HUES6 (cell line): ENCODE measurements around the gene CCNA2.
A peak's percentile ranks its signal among the peaks of the same experiment; 100 is the strongest.

Source experiments
- H3K27ac ChIP-seq: 2 replicates; pipeline ENCODE4 v1.7.0; 2013; ENCODE audit warnings: low read depth, mild to moderate bottlenecking, low read length, inconsistent platforms
- H3K27me3 ChIP-seq: 2 replicates; pipeline ENCODE4 v1.6.1; 2013; ENCODE audit warnings: low read length; ENCODE audit not compliant: control insufficient read depth, insufficient read depth
- H3K36me3 ChIP-seq: 2 replicates; pipeline ENCODE4 v1.6.1; 2013; ENCODE audit warnings: low read length; ENCODE audit not compliant: control insufficient read depth, insufficient read depth
- H3K4me1 ChIP-seq: 2 replicates; pipeline ENCODE4 v1.6.1; 2013; ENCODE audit warnings: low read length; ENCODE audit not compliant: control insufficient read depth, insufficient read depth
- H3K4me3 ChIP-seq: 2 replicates; pipeline ENCODE4 v1.5.1; 2013; ENCODE audit warnings: low read depth, low read length
- H3K9ac ChIP-seq: one replicate; pipeline ENCODE4 v1.6.1; 2013; ENCODE audit warnings: mild to moderate bottlenecking, low read length
- H3K9me3 ChIP-seq: 2 replicates; pipeline ENCODE4 v1.6.1; 2013; ENCODE audit warnings: low read depth, low read length; ENCODE audit not compliant: control insufficient read depth, insufficient read depth

CCNA2 gene

GRCh38 chr4:121801715-121802075 is 22.0 kb downstream of the CCNA2 start:
- H3K36me3 ChIP-seq: peaks cover 43% of the 10 kb centered on the region
- no peaks in the 10 kb centered on the region for H3K9me3 ChIP-seq
- H3K4me3 ChIP-seq: peak overlapping the region; percentile 88
- peak overlapping the region; percentile 86 for H3K27ac ChIP-seq
- H3K27me3 ChIP-seq: no peaks in the 10 kb centered on the region
- H3K9ac ChIP-seq: peak overlapping the region; percentile 98
- H3K4me1 ChIP-seq: peaks cover 11% of the 10 kb centered on the region

DNA sequence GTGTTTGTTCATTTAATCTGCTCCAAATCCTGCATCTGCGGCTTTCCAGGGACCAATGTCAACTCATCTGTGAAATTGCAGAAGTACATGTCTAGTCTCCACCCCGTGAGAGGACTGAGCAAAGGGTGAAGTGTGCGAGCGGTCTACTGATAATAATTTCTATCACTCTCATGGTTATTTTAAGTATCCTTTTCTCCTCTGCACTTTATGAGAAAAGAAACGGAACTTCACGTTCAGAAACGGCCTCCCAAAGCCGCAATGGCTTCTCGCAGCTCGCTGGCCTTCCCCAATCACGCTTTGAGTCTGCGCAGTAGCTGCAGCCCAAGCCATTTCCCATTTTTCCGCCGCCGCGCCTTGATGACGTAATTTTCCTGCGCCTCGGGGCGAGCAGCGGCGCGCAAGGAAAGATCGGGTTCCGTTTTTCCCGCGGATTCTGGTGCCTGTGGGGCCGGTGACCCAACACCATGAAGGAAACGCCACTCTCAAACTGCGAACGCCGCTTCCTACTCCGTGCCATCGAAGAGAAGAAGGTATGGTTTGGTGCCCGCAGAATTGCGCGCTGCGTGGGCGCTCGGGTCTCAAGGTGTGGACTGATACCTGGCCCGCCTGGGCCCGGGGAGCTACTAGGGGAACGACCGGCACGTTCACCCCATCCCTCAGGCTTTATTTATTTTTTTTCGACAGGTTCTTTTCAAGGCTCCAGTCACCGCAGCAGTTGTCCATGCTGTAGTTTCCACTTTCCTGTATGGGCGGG is 22.5 kb downstream of the CCNA2 start, which contains the start of gene EXOSC9:
Gene EXOSC9, plus strand, starts transcription at position 363 of the 754 bp plus-strand sequence. Its CDS starts 102 bp downstream, at position 465.
- peaks cover 37% of the 10 kb centered on the region for H3K36me3 ChIP-seq
- H3K9ac ChIP-seq: peak within 1 kb of the TSS; percentile 98
- H3K27me3 ChIP-seq: no peaks in the 10 kb centered on the region
- H3K4me3 ChIP-seq: peak within 1 kb of the TSS; percentile 88
- peaks cover 15% of the 10 kb centered on the region for H3K4me1 ChIP-seq
- no peaks in the 10 kb centered on the region for H3K9me3 ChIP-seq
- peak within 1 kb of the TSS; percentile 86 for H3K27ac ChIP-seq

- peaks cover 21% of the 10 kb centered on the region for H3K4me1 ChIP-seq
- peak overlapping the region; percentile 98 for H3K9ac ChIP-seq
- H3K36me3 ChIP-seq: peaks cover 32% of the 10 kb centered on the region
- H3K4me3 ChIP-seq: peak overlapping the region; percentile 88
- peak overlapping the region; percentile 86 for H3K27ac ChIP-seq
- H3K9me3 ChIP-seq: no peaks in the 10 kb centered on the region
- no peaks in the 10 kb centered on the region for H3K27me3 ChIP-seq
Observed at GRCh38 chr4:121800638-121800960, 23.1 kb downstream of the CCNA2 start.

DNA sequence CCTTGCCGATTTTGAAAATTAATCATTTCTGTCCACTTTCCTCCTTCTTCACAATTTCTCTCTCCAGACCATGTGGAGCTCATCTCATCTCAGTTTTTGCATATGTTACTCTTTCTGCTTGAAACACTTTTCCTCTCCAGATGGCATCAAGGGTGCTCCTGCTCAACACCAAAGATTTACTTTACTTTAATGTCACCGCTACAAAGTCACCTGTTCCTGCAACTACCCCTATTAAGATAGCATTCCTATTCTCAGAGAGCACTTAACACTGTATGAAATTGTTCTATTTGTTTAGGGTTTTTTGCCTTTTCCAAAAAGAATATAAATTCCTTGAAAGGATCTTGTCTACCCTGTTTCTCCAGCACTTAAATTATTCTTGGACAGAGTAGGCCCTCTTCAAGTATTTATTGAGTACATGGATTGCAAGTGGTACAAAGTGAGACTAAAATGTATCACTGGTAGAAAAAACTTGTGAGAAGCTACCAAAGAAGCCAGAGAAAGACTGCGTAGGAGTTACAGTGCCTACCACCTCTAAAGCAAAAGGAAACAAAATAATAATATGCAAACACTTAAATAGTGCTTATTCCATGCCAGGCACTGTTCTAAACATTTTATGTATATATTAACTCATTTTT is 23.7 kb downstream of the CCNA2 start:
- Histone ChIP-seq H3K9ac (no peak overlapping the region), H3K27me3 (no peaks in the 10 kb centered on the region), H3K4me3 (no peak overlapping the region), H3K36me3 (peaks cover 26% of the 10 kb centered on the region), H3K9me3 (no peaks in the 10 kb centered on the region), H3K4me1 (peaks cover 25% of the 10 kb centered on the region), H3K27ac (no peak overlapping the region)

DNA sequence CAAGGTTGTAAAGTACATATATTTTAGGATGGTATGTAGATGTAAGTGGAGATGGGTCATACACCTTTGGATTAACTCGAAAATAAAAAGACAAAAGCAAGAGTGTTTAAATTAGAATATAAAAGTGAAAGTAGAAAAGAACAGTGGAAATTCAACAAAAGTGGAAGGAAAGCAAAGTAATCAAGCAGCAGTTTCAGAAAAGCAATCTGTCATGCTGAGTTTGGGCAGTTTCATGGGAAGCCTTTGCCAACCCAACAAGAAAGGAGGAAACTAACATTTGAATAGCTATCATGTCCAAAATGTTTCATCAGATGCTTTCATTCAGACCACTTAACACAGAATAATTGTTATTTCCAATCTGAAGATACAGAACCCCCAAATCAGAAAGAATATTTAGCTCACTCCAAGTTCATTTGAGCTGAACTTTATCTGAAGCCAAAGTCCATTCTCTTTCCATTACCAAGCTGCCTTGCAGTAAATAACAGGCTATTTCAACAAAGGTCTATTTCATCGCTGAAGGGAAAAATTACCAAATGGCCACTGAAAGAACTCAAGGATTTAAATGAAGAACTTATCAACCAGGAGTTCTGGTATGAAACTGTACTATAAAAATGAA is 24.4 kb downstream of the CCNA2 start:
- no peaks in the 10 kb centered on the region for H3K27me3 ChIP-seq
- peaks cover 19% of the 10 kb centered on the region for H3K36me3 ChIP-seq
- no peak overlapping the region for H3K9ac ChIP-seq
- no peak overlapping the region for H3K4me3 ChIP-seq
- no peak overlapping the region for H3K27ac ChIP-seq
- H3K4me1 ChIP-seq: peaks cover 32% of the 10 kb centered on the region
- H3K9me3 ChIP-seq: no peaks in the 10 kb centered on the region

- Histone ChIP-seq H3K4me1 (peaks cover 29% of the 10 kb centered on the region), H3K36me3 (no peaks in the 10 kb centered on the region), H3K9me3 (no peaks in the 10 kb centered on the region), H3K4me3 (no peak overlapping the region), H3K27ac (peak overlapping the region; percentile 92), H3K27me3 (no peaks in the 10 kb centered on the region), H3K9ac (peak overlapping the region; percentile 67)
Observed at GRCh38 chr4:121796283-121796682, 27.4 kb downstream of the CCNA2 start.

DNA sequence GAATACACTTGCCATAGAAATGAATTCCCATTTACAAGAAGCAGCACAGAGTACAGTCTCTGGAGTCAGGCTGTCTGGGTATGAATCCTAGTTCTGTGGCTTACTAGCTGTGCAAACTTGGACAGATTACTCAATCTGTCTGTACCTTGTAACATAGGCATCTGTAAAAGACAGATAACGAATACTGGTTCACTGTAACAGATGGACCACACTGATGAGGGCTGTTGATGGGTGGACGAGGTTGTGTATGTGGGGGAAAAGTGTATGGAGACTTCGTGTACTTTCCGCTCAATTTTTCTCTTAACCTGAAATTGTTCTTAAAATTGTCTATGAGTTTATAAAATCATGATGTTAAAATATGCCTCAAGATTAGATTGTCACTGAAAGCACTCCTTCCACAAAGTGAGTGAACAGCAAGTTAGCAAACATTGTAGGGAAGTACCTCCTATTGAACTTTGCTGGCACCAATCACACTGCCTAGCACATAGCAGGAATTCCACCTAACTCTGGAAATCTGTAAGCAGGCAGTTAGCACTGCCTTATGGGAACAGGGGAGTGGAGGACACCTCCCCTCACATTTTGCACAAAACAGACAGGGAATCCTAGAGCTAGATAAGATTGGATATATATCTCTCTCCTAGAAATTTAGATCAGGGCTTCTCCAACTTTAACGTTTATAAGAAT is 29.0 kb downstream of the CCNA2 start:
- Histone ChIP-seq H3K4me1 (peaks cover 24% of the 10 kb centered on the region), H3K27me3 (no peaks in the 10 kb centered on the region), H3K27ac (no peak overlapping the region), H3K9me3 (no peaks in the 10 kb centered on the region), H3K36me3 (no peaks in the 10 kb centered on the region), H3K9ac (no peak overlapping the region), H3K4me3 (no peak overlapping the region)

GRCh38 chr4:121792966-121793365 is 30.7 kb downstream of the CCNA2 start:
- peaks cover 24% of the 10 kb centered on the region for H3K4me1 ChIP-seq
- no peaks in the 10 kb centered on the region for H3K36me3 ChIP-seq
- H3K9me3 ChIP-seq: no peaks in the 10 kb centered on the region
- no peak overlapping the region for H3K4me3 ChIP-seq
- no peak overlapping the region for H3K9ac ChIP-seq
- no peak overlapping the region for H3K27ac ChIP-seq
- H3K27me3 ChIP-seq: no peaks in the 10 kb centered on the region

- H3K4me3 ChIP-seq: no peak overlapping the region
- no peak overlapping the region for H3K9ac ChIP-seq
- H3K27me3 ChIP-seq: no peaks in the 10 kb centered on the region
- no peak overlapping the region for H3K27ac ChIP-seq
- H3K4me1 ChIP-seq: peaks cover 20% of the 10 kb centered on the region
- no peaks in the 10 kb centered on the region for H3K36me3 ChIP-seq
- no peaks in the 10 kb centered on the region for H3K9me3 ChIP-seq
Observed at GRCh38 chr4:121791481-121791880, 32.2 kb downstream of the CCNA2 start.

DNA sequence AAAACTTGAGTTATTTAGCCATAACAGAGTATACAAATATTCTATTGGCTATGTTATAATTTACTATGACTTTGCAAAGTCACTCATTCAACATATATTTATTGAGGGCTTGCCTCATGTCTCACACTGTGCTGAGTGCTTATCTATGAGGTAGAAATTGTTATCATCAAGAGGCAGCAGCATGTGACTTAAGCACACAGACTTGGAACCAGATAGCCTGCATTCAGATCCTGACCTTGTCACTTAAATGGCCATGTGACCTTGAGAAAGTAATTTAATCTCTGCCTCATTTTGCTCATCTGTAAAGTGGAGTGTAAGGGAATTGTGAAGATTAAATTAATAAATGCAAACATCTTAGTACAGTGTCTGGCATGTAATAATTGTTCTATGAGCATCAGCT is 32.7 kb downstream of the CCNA2 start:
- Histone ChIP-seq H3K27me3 (no peaks in the 10 kb centered on the region), H3K27ac (no peak overlapping the region), H3K36me3 (no peaks in the 10 kb centered on the region), H3K4me3 (no peak overlapping the region), H3K4me1 (peaks cover 16% of the 10 kb centered on the region), H3K9me3 (no peaks in the 10 kb centered on the region), H3K9ac (no peak overlapping the region)
